A549 treated with CORT108297 at 1 μM for 4 hours (cell line): ENCODE measurements around the gene GRIN2B. TPM values are rescaled to one million over a fixed set of nuclear protein-coding genes. Genes with fewer than 3 reads are reported as not detected.

Experiments
- total RNA-seq: library from RNA; stranded (reverse); fragments of 200-300 nt; extraction: Qiagen RNA extraction; gene quantifications from 5 replicates; pipeline ENCODE4 v1.2.3, GENCODE V29; 2022

GRIN2B gene
- 3.7 to 5.6 TPM (median 4.7 TPM) in 5 replicates for total RNA-seq

GRCh38 chr12:13981296-13981962 is at the start of gene GRIN2B:
Gene GRIN2B (minus strand): TSS chr12:13981602. CDS start chr12:13866208, 115,394 bp downstream.

